SK-N-SH (cell line): ENCODE results near the gene KTN1. TPM values are rescaled to one million over a fixed set of nuclear protein-coding genes. Genes with fewer than 3 reads are reported as not detected.

ENCODE experiments used
- CTCF ChIA-PET: fragments of 300-600, 350-600 bp; formaldehyde crosslinking; extraction: SDS; loops from one replicate; lab custom pipeline; 2021; lab: Yijun Ruan, JAX
- POLR2A ChIA-PET: fragments of 350-600 bp; sonication (Branson Sonifier 250); formaldehyde crosslinking; extraction: SDS; loops from one replicate; lab custom pipeline; 2020; ENCODE audit warnings: antibody characterized with exemption, inconsistent platforms; lab: Yijun Ruan, JAX
- DNase-seq: peaks from one replicate; pipeline ENCODE4 v3.0.0; 2012
- H2AFZ ChIP-seq: fragments of 200-600 bp; sonication (generic); 2 replicates; pipeline ENCODE4 v1.8.1; 2016; ENCODE audit warnings: antibody characterized with exemption, mild to moderate bottlenecking, low read depth
- H3F3A ChIP-seq: fragments of 200-600 bp; sonication (generic); replicated peaks from 2 replicates; pipeline ENCODE3; 2016; ENCODE audit warnings: antibody characterized with exemption, mild to moderate bottlenecking; ENCODE audit not compliant: insufficient read depth
- H3K27ac ChIP-seq, 2 experiments: fragments of 200-500 bp in 1 of 2; fragments of 200-600 bp in 1 of 2; sonication (Bioruptor generic) in 1 of 2; sonication (generic), shearing (Covaris generic) in 1 of 2; 2 replicates each; pipeline versions ENCODE4 v1.5.1 to v1.6.1; 2014 to 2016; ENCODE audit warnings: low read depth in 2 of 2, inconsistent platforms in 1 of 2, low read length in 1 of 2, mild to moderate bottlenecking in 1 of 2, mixed read lengths in 1 of 2
- H3K27me3 ChIP-seq: fragments of 200-600 bp; sonication (generic), shearing (Covaris generic); 2 replicates; pipeline ENCODE4 v1.6.1; 2016; ENCODE audit warnings: mixed run types; ENCODE audit not compliant: insufficient read depth
- H3K36me3 ChIP-seq, 2 experiments: fragments of 200-500 bp in 1 of 2; fragments of 200-600 bp in 1 of 2; sonication (Bioruptor generic) in 1 of 2; sonication (generic) in 1 of 2; replicated peaks in 1 of 2; 2 replicates each; pipeline versions ENCODE3 to v1.5.1; 2014 to 2016; ENCODE audit warnings: low read length in 1 of 2, mild to moderate bottlenecking in 1 of 2; ENCODE audit not compliant: insufficient read depth in 2 of 2, control insufficient read depth in 1 of 2
- H3K4me1 ChIP-seq, 2 experiments: fragments of 200-500 bp in 1 of 2; fragments of 200-600 bp in 1 of 2; sonication (Bioruptor generic) in 1 of 2; sonication (generic), shearing (Covaris generic) in 1 of 2; 2 replicates each; pipeline versions ENCODE4 v1.5.1 to v1.6.1; 2014 to 2016; ENCODE audit warnings: low read depth in 1 of 2, low read length in 1 of 2, mixed run types in 1 of 2; ENCODE audit not compliant: insufficient read depth in 2 of 2, control insufficient read depth in 1 of 2
- H3K4me2 ChIP-seq: fragments of 200-600 bp; sonication (generic), shearing (Covaris generic); 2 replicates; pipeline ENCODE4 v1.6.1; 2017; ENCODE audit warnings: mixed run types
- H3K4me3 ChIP-seq, 2 experiments: fragments of 200-500 bp in 1 of 2; fragments of 200-600 bp in 1 of 2; sonication (Bioruptor generic) in 1 of 2; sonication (generic), shearing (Covaris generic) in 1 of 2; 2 replicates each; pipeline versions ENCODE4 v1.5.1 to v1.8.1; 2014 to 2016; ENCODE audit warnings: low read depth in 2 of 2, inconsistent platforms in 1 of 2, low read length in 1 of 2, mild to moderate bottlenecking in 1 of 2, mixed read lengths in 1 of 2, moderate library complexity in 1 of 2
- H3K79me2 ChIP-seq: fragments of 200-600 bp; sonication (generic); 2 replicates; pipeline ENCODE4 v1.8.1; 2017; ENCODE audit warnings: mild to moderate bottlenecking; ENCODE audit not compliant: insufficient read depth
- H3K9ac ChIP-seq: fragments of 200-600 bp; sonication (generic); 2 replicates; pipeline ENCODE4 v1.6.1; 2017; ENCODE audit warnings: mixed run types
- H3K9me2 ChIP-seq: fragments of 200-600 bp; sonication (generic); 2 replicates; pipeline ENCODE4 v1.6.1; 2017; ENCODE audit warnings: mixed run types
- H3K9me3 ChIP-seq: fragments of 200-600 bp; sonication (generic); 2 replicates; pipeline ENCODE4 v1.6.1; 2017; ENCODE audit warnings: mixed run types, mild to moderate bottlenecking, moderate library complexity
- H4K20me1 ChIP-seq: fragments of 200-600 bp; sonication (generic); 2 replicates; pipeline ENCODE4 v1.6.1; 2017; ENCODE audit warnings: mild to moderate bottlenecking, mixed run types; ENCODE audit not compliant: insufficient read depth
- CHD2 ChIP-seq: fragments of 150-350 bp; IDR thresholded peaks from 2 replicates; pipeline ENCODE4 v1.6.1; 2018; ENCODE audit warnings: low read length; ENCODE audit not compliant: partially characterized antibody
- FOSL2 ChIP-seq: IDR thresholded peaks from 2 replicates; pipeline ENCODE4 v1.4.0; 2012; ENCODE audit warnings: low read depth, mild to moderate bottlenecking, moderate library complexity, borderline replicate concordance
- GABPA ChIP-seq: IDR thresholded peaks from 2 replicates; pipeline ENCODE4 v1.4.0; 2012; ENCODE audit warnings: low read depth, mild to moderate bottlenecking
- MEF2A ChIP-seq: IDR thresholded peaks from 2 replicates; pipeline ENCODE4 v1.4.0; 2012; ENCODE audit warnings: low read depth, borderline replicate concordance
- MXI1 ChIP-seq: IDR thresholded peaks from 2 replicates; pipeline ENCODE4 v1.6.1; 2012; ENCODE audit warnings: mild to moderate bottlenecking, low read depth, low read length, improper control_type of control experiment
- NFIC ChIP-seq: IDR thresholded peaks from 2 replicates; pipeline ENCODE4 v1.4.0; 2012; ENCODE audit warnings: borderline replicate concordance
- POLR2AphosphoS5 ChIP-seq: IDR thresholded peaks from 2 replicates; pipeline ENCODE4 v1.6.1; 2012; ENCODE audit warnings: low read depth, low read length
- RCOR1 ChIP-seq: fragments of 150-350 bp; IDR thresholded peaks from 2 replicates; pipeline ENCODE4 v1.6.1; 2017; ENCODE audit warnings: antibody characterized with exemption, low read length
- SMC3 ChIP-seq: IDR thresholded peaks from 2 replicates; pipeline ENCODE4 v1.6.1; 2012; ENCODE audit warnings: low read depth, low read length, improper control_type of control experiment
- TAF1 ChIP-seq: IDR thresholded peaks from 2 replicates; pipeline ENCODE4 v1.6.1; 2012; ENCODE audit warnings: low read depth, mild to moderate bottlenecking, low read length, moderate library complexity, borderline replicate concordance
- YY1 ChIP-seq: IDR thresholded peaks from 2 replicates; pipeline ENCODE4 v1.4.0; 2012; ENCODE audit warnings: low read depth, mild to moderate bottlenecking
- WGBS: methylation state at CpG from one replicate; pipeline ENCODE4 v1.1.6; 2017; ENCODE audit warnings: low lambda C conversion rate; 5-methylcytosine and 5-hydroxymethylcytosine counted together
- polyA plus RNA-seq, 3 experiments: library from polyadenylated mRNA; depleted of rRNA; stranded (reverse); fragments of >200 nt; gene quantifications; 2 replicates each; pipeline ENCODE4 v1.2.3, GENCODE V29; 2012
- TF ChIP-seq, protein P1 (sequence below): IDR thresholded peaks from 2 replicates; pipeline ENCODE4 v1.4.0; 2012; ENCODE audit warnings: low read depth, borderline replicate concordance
- TF ChIP-seq, protein P2 (sequence below): IDR thresholded peaks from 2 replicates; pipeline ENCODE4 v1.4.0; 2012; ENCODE audit warnings: low read depth
- TF ChIP-seq, protein P3 (sequence below): IDR thresholded peaks from 2 replicates; pipeline ENCODE4; 2012
- TF ChIP-seq, protein P4 (sequence below): fragments of 150-350 bp; IDR thresholded peaks from 2 replicates; pipeline ENCODE4 v1.6.1; 2017; ENCODE audit warnings: antibody characterized with exemption, low read length, low read depth, borderline replicate concordance

Gene KTN1
- polyA plus RNA-seq, 1 of the 3 experiments (the other 2 are of a cell fraction), result 39.5 TPM

DNA sequence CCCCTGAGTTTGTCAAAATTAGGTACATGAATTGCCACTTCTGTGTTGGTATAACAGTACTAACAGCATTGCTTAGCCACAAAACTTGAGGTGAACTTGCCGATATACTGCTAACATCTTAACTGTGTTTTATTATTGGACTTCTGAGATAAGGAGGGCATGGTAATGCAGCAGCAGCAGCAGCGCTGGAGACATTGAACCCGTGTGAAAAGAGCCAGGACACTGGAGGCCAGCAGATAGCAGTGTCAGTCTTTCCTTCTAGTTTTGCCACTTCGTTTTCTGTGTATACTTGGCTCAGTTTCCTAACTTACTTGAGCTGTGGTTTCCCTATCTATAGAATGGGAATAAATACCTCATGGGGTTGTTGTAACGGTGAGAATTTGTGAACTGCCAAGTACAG lies 82.7 kb downstream of the KTN1 start:
- CTCF ChIA-PET, result interaction anchor here (0.7 kb wide), 1 partner anchor 213 kb away, joined by 3 read pairs; no protein-coding TSS in a partner anchor
- Histone ChIP-seq H3K36me3 (peaks cover 74 to 84% of the 10 kb centered on the region in 2 experiments), H3K27me3 (no peaks in the 10 kb centered on the region), H3K9me2 (no peaks in the 10 kb centered on the region)
- no peak for TF ChIP-seq MXI1
- TF ChIP-seq, protein P1, sequence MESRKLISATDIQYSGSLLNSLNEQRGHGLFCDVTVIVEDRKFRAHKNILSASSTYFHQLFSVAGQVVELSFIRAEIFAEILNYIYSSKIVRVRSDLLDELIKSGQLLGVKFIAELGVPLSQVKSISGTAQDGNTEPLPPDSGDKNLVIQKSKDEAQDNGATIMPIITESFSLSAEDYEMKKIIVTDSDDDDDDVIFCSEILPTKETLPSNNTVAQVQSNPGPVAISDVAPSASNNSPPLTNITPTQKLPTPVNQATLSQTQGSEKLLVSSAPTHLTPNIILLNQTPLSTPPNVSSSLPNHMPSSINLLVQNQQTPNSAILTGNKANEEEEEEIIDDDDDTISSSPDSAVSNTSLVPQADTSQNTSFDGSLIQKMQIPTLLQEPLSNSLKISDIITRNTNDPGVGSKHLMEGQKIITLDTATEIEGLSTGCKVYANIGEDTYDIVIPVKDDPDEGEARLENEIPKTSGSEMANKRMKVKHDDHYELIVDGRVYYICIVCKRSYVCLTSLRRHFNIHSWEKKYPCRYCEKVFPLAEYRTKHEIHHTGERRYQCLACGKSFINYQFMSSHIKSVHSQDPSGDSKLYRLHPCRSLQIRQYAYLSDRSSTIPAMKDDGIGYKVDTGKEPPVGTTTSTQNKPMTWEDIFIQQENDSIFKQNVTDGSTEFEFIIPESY, result no peak
- no peak for TF ChIP-seq RCOR1
- TF ChIP-seq, protein P2, sequence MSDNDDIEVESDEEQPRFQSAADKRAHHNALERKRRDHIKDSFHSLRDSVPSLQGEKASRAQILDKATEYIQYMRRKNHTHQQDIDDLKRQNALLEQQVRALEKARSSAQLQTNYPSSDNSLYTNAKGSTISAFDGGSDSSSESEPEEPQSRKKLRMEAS, result no peak
- TF ChIP-seq, protein P3, sequence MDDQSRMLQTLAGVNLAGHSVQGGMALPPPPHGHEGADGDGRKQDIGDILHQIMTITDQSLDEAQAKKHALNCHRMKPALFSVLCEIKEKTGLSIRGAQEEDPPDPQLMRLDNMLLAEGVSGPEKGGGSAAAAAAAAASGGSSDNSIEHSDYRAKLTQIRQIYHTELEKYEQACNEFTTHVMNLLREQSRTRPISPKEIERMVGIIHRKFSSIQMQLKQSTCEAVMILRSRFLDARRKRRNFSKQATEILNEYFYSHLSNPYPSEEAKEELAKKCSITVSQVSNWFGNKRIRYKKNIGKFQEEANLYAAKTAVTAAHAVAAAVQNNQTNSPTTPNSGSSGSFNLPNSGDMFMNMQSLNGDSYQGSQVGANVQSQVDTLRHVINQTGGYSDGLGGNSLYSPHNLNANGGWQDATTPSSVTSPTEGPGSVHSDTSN, result no peak
- TF ChIP-seq POLR2AphosphoS5, result no peak
- no peak for TF ChIP-seq GABPA
- TF ChIP-seq, protein P4, sequence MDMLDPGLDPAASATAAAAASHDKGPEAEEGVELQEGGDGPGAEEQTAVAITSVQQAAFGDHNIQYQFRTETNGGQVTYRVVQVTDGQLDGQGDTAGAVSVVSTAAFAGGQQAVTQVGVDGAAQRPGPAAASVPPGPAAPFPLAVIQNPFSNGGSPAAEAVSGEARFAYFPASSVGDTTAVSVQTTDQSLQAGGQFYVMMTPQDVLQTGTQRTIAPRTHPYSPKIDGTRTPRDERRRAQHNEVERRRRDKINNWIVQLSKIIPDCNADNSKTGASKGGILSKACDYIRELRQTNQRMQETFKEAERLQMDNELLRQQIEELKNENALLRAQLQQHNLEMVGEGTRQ, result no peak
- no peak for TF ChIP-seq MEF2A
- TF ChIP-seq CHD2, result no peak
- no peak for TF ChIP-seq FOSL2
- TF ChIP-seq TAF1, result no peak
- TF ChIP-seq NFIC, result no peak
- no peak for TF ChIP-seq YY1
- no peak for TF ChIP-seq SMC3
- TF ChIP-seq, all 33 proteins: peak for 0
- POLR2A ChIA-PET, result no interaction called here
- no peak for DNase-seq
- Histone ChIP-seq H4K20me1 (no peaks in the 10 kb centered on the region), H3K4me1 (peaks cover 0 to 4% of the 10 kb centered on the region in 2 experiments; a peak in 1 of 4 replicates), H3K4me3 (no peak overlapping the region), H3F3A (peaks cover 6% of the 10 kb centered on the region), H3K9me3 (peaks cover 5% of the 10 kb centered on the region; the same call in 1 of the 2 replicates), H2AFZ (no peak overlapping the region), H3K4me2 (no peak overlapping the region), H3K27ac (no peak overlapping the region), H3K9ac (no peak overlapping the region), H3K79me2 (peaks cover 8% of the 10 kb centered on the region; the same call in 1 of the 2 replicates)
- 95% methylated on average over 5 of the region's 5 CpGs for WGBS
